ENCODE results near the gene NHS.

NHS gene

GRCh38 chrX:17703201-17703600 lies 328.2 kb downstream of the NHS start:
- Histone ChIP-seq H3K4me1 (ENCODE audit: control insufficient read depth, low read length) (no peaks in the 10 kb centered on the region), H3K9me2 (replicated peaks; ENCODE audit: control insufficient read depth, low read length) (no peaks in the 10 kb centered on the region), H3F3A (ENCODE audit: control insufficient read depth, insufficient read depth) (no peaks in the 10 kb centered on the region), H3K4me2 (ENCODE audit: low read length) (no peak overlapping the region), H3K27me3 (ENCODE audit: control insufficient read depth, low read length) (no peaks in the 10 kb centered on the region), H3K4me3 (ENCODE audit: low read length) (no peak overlapping the region), H3K9me3 (ENCODE audit: control insufficient read depth, insufficient read depth, low read length) (no peaks in the 10 kb centered on the region), H3K79me2 (ENCODE audit: control insufficient read depth, low read length) (no peaks in the 10 kb centered on the region), H3K27ac (ENCODE audit: low read depth, low read length) (no peak overlapping the region), H4K20me1 (ENCODE audit: control insufficient read depth, insufficient read depth, low read depth, low read length) (no peaks in the 10 kb centered on the region), H3K36me3 (ENCODE audit: control insufficient read depth, low read length) (no peaks in the 10 kb centered on the region)
- TF ChIP-seq CTCF (IDR thresholded peaks at IDR 0.05; ENCODE audit: low read depth, low read length, poor library complexity, severe bottlenecking) = no peak
- TF ChIP-seq EZH2phosphoT487 (IDR thresholded peaks at IDR 0.05; ENCODE audit: borderline replicate concordance, low read length) = no peak

- H3K9me2 ChIP-seq (replicated peaks; ENCODE audit: control insufficient read depth, low read length) = no peaks in the 10 kb centered on the region
- H3K79me2 ChIP-seq (ENCODE audit: control insufficient read depth, low read length) = no peaks in the 10 kb centered on the region
- H3K9me3 ChIP-seq (ENCODE audit: control insufficient read depth, insufficient read depth, low read length) = no peaks in the 10 kb centered on the region
- H3K27me3 ChIP-seq (ENCODE audit: control insufficient read depth, low read length) = no peaks in the 10 kb centered on the region
- no peak overlapping the region for H3K27ac ChIP-seq (ENCODE audit: low read depth, low read length)
- no peaks in the 10 kb centered on the region for H3K36me3 ChIP-seq (ENCODE audit: control insufficient read depth, low read length)
- no peaks in the 10 kb centered on the region for H3F3A ChIP-seq (ENCODE audit: control insufficient read depth, insufficient read depth)
- no peaks in the 10 kb centered on the region for H4K20me1 ChIP-seq (ENCODE audit: control insufficient read depth, insufficient read depth, low read depth, low read length)
- H3K4me3 ChIP-seq (ENCODE audit: low read length) = no peak overlapping the region
- H3K4me2 ChIP-seq (ENCODE audit: low read length) = no peak overlapping the region
- H3K4me1 ChIP-seq (ENCODE audit: control insufficient read depth, low read length) = no peaks in the 10 kb centered on the region
- no peak for TF ChIP-seq EZH2phosphoT487 (IDR thresholded peaks at IDR 0.05; ENCODE audit: borderline replicate concordance, low read length)
- TF ChIP-seq CTCF (IDR thresholded peaks at IDR 0.05; ENCODE audit: low read depth, low read length, poor library complexity, severe bottlenecking) = no peak
Observed at GRCh38 chrX:17705211-17705610, 330.2 kb downstream of the NHS start.

GRCh38 chrX:17706676-17707075 lies 331.7 kb downstream of the NHS start:
- Histone ChIP-seq H3F3A (ENCODE audit: control insufficient read depth, insufficient read depth) (no peaks in the 10 kb centered on the region), H3K36me3 (ENCODE audit: control insufficient read depth, low read length) (no peaks in the 10 kb centered on the region), H3K27me3 (ENCODE audit: control insufficient read depth, low read length) (no peaks in the 10 kb centered on the region), H3K4me3 (ENCODE audit: low read length) (no peak overlapping the region), H3K27ac (ENCODE audit: low read depth, low read length) (no peak overlapping the region), H4K20me1 (ENCODE audit: control insufficient read depth, insufficient read depth, low read depth, low read length) (no peaks in the 10 kb centered on the region), H3K4me1 (ENCODE audit: control insufficient read depth, low read length) (no peaks in the 10 kb centered on the region), H3K9me2 (replicated peaks; ENCODE audit: control insufficient read depth, low read length) (no peaks in the 10 kb centered on the region), H3K79me2 (ENCODE audit: control insufficient read depth, low read length) (no peaks in the 10 kb centered on the region), H3K4me2 (ENCODE audit: low read length) (no peak overlapping the region), H3K9me3 (ENCODE audit: control insufficient read depth, insufficient read depth, low read length) (no peaks in the 10 kb centered on the region)
- TF ChIP-seq CTCF (IDR thresholded peaks at IDR 0.05; ENCODE audit: low read depth, low read length, poor library complexity, severe bottlenecking) (no peak), EZH2phosphoT487 (IDR thresholded peaks at IDR 0.05; ENCODE audit: borderline replicate concordance, low read length) (no peak)

GRCh38 chrX:17707731-17708130 lies 332.7 kb downstream of the NHS start:
- Histone ChIP-seq H3K4me1 (ENCODE audit: control insufficient read depth, low read length) (no peaks in the 10 kb centered on the region), H3K27me3 (ENCODE audit: control insufficient read depth, low read length) (no peaks in the 10 kb centered on the region), H3K4me2 (ENCODE audit: low read length) (no peak overlapping the region), H4K20me1 (ENCODE audit: control insufficient read depth, insufficient read depth, low read depth, low read length) (no peaks in the 10 kb centered on the region), H3K36me3 (ENCODE audit: control insufficient read depth, low read length) (no peaks in the 10 kb centered on the region), H3F3A (ENCODE audit: control insufficient read depth, insufficient read depth) (no peaks in the 10 kb centered on the region), H3K4me3 (ENCODE audit: low read length) (no peak overlapping the region), H3K9me3 (ENCODE audit: control insufficient read depth, insufficient read depth, low read length) (no peaks in the 10 kb centered on the region), H3K27ac (ENCODE audit: low read depth, low read length) (no peak overlapping the region), H3K9me2 (replicated peaks; ENCODE audit: control insufficient read depth, low read length) (no peaks in the 10 kb centered on the region), H3K79me2 (ENCODE audit: control insufficient read depth, low read length) (no peaks in the 10 kb centered on the region)
- TF ChIP-seq CTCF (IDR thresholded peaks at IDR 0.05; ENCODE audit: low read depth, low read length, poor library complexity, severe bottlenecking) = no peak
- no peak for TF ChIP-seq EZH2phosphoT487 (IDR thresholded peaks at IDR 0.05; ENCODE audit: borderline replicate concordance, low read length)

Measured in DOHH2 (cell line).